ENCODE measurements around the gene C1orf159.
"Not testable (repeated sequence)": the region's sequence is repeated elsewhere in the genome, so short reads cannot be mapped to it uniquely, and the experiment has no call there.

C1orf159 gene

GRCh38 chr1:1098681-1099421, 17.0 kb downstream of the C1orf159 start:
- TF ChIP-seq CTCF (IDR thresholded peaks at IDR 0.05; ENCODE audit: low read length, missing control alignments), result no peak
- no peak for DNase-seq (ENCODE audit: low read depth)
- H3K4me3 ChIP-seq (replicated peaks; ENCODE audit: low read depth, low read length), result no peak overlapping the region

- not testable (repeated sequence) for H3K4me3 ChIP-seq (replicated peaks; ENCODE audit: low read depth, low read length); DNase-seq (ENCODE audit: low read depth)
These were observed 19.8 kb downstream of the C1orf159 start for GRCh38 chr1:1096136-1096535.

- DNase-seq (ENCODE audit: low read depth), result no peak
- TF ChIP-seq CTCF (IDR thresholded peaks at IDR 0.05; ENCODE audit: low read length, missing control alignments), result no peak
- no peak overlapping the region for H3K4me3 ChIP-seq (replicated peaks; ENCODE audit: low read depth, low read length)
These were observed 20.9 kb downstream of the C1orf159 start for GRCh38 chr1:1094981-1095380.

- no peak overlapping the region for H3K4me3 ChIP-seq (replicated peaks; ENCODE audit: low read depth, low read length)
- DNase-seq (ENCODE audit: low read depth), result no peak
- no peak for TF ChIP-seq CTCF (IDR thresholded peaks at IDR 0.05; ENCODE audit: low read length, missing control alignments)
These were observed 22.3 kb downstream of the C1orf159 start for GRCh38 chr1:1093610-1093943.

- H3K4me3 ChIP-seq (replicated peaks; ENCODE audit: low read depth, low read length), result no peak overlapping the region
- DNase-seq (ENCODE audit: low read depth), result no peak
- no peak for TF ChIP-seq CTCF (IDR thresholded peaks at IDR 0.05; ENCODE audit: low read length, missing control alignments)
These were observed 22.8 kb downstream of the C1orf159 start for GRCh38 chr1:1092894-1093609.

- DNase-seq (ENCODE audit: low read depth), result no peak
- TF ChIP-seq CTCF (IDR thresholded peaks at IDR 0.05; ENCODE audit: low read length, missing control alignments), result no peak
- no peak overlapping the region for H3K4me3 ChIP-seq (replicated peaks; ENCODE audit: low read depth, low read length)
These were observed 23.6 kb downstream of the C1orf159 start for GRCh38 chr1:1092149-1092855.

- no peak for TF ChIP-seq CTCF (IDR thresholded peaks at IDR 0.05; ENCODE audit: low read length, missing control alignments)
- no peak overlapping the region for H3K4me3 ChIP-seq (replicated peaks; ENCODE audit: low read depth, low read length)
- DNase-seq (ENCODE audit: low read depth), result no peak
These were observed 24.3 kb downstream of the C1orf159 start for GRCh38 chr1:1091344-1092148.

All from fibroblast of pulmonary artery (primary cell).